K562 (cell line): ENCODE results near the gene PHF10. TPM values are rescaled to one million over a fixed set of nuclear protein-coding genes. Genes with fewer than 3 reads are reported as not detected.

Experiments
- BCOR ChIP-seq: fragments of 450-650 bp; IDR thresholded peaks from 2 replicates; pipeline ENCODE4 v1.6.1; 2016
- BRD4 ChIP-seq: fragments of 200-600 bp; sonication (generic); IDR thresholded peaks from 2 replicates; pipeline ENCODE4 v1.6.1; 2017; ENCODE audit warnings: inconsistent platforms
- CBFA2T3 ChIP-seq: fragments of 450-650 bp; IDR thresholded peaks from 2 replicates; pipeline ENCODE4 v1.6.1; 2017
- CBX1 ChIP-seq: sonication (generic); IDR thresholded peaks from 2 replicates; pipeline ENCODE4 v1.6.1; 2016; ENCODE audit warnings: antibody characterized with exemption, low read depth, mild to moderate bottlenecking
- DMBX1 ChIP-seq: fragments of 250-450 bp; sonication (Bioruptor Pico); IDR thresholded peaks from 2 replicates; pipeline ENCODE4 v1.8.0; 2022; ENCODE audit warnings: inconsistent platforms, mild to moderate bottlenecking, moderate library complexity, borderline replicate concordance
- DPF2 ChIP-seq: fragments of 450-650 bp; IDR thresholded peaks from 2 replicates; pipeline ENCODE4 v1.6.1; 2016
- ELF1 ChIP-seq: fragments of 200-800 bp; sonication (Bioruptor generic); IDR thresholded peaks from 2 replicates; pipeline ENCODE4 v1.6.1; 2016; ENCODE audit warnings: missing genetic modification characterization, missing compliant biosample characterization
- FOSL1 ChIP-seq: fragments of 200-800 bp; sonication (Bioruptor generic); conservative IDR thresholded peaks from 2 replicates; pipeline ENCODE4 v1.6.1; 2016; ENCODE audit warnings: missing genetic modification characterization, missing compliant biosample characterization
- FOXJ2 ChIP-seq: fragments of 200-800 bp; sonication (Bioruptor generic); IDR thresholded peaks from 2 replicates; pipeline ENCODE4 v1.6.1; 2016; ENCODE audit warnings: missing genetic modification characterization, missing compliant biosample characterization
- FOXM1 ChIP-seq, 2 experiments: fragments of 450-650 bp in 1 of 2; sonication (generic) in 1 of 2; formaldehyde crosslinking in 1 of 2; IDR thresholded peaks; 2 replicates each; pipeline versions ENCODE4 v1.6.1 to v1.9.0; 2017 to 2022; ENCODE audit warnings: low read depth in 2 of 2, mild to moderate bottlenecking in 2 of 2, missing genetic modification reagents in 1 of 2, moderate library complexity in 1 of 2
- GATAD2B ChIP-seq: fragments of 450-650 bp; IDR thresholded peaks from 2 replicates; pipeline ENCODE4 v1.6.1; 2017; ENCODE audit warnings: mild to moderate bottlenecking, borderline replicate concordance
- IFI16 ChIP-seq: fragments of 250-450 bp; sonication (Bioruptor Pico); IDR thresholded peaks from 2 replicates; pipeline ENCODE4 v2.1.2; 2022; ENCODE audit warnings: mild to moderate bottlenecking, inconsistent platforms
- KLF1 ChIP-seq: fragments of 450-650 bp; IDR thresholded peaks from 2 replicates; pipeline ENCODE4 v1.6.1; 2016; ENCODE audit warnings: missing genetic modification characterization, missing compliant biosample characterization
- MXI1 ChIP-seq: IDR thresholded peaks from 2 replicates; pipeline ENCODE4 v1.6.1; 2011; ENCODE audit warnings: low read depth, mild to moderate bottlenecking, improper control_type of control experiment, low read length
- NFIX ChIP-seq: fragments of 250-450 bp; sonication (Bioruptor Pico); IDR thresholded peaks from 2 replicates; pipeline ENCODE4 v1.4.0; 2020; ENCODE audit warnings: low read depth, mild to moderate bottlenecking, moderate library complexity
- POLR2G ChIP-seq: fragments of 200-400 bp; formaldehyde crosslinking; IDR thresholded peaks from 2 replicates; pipeline ENCODE4 v1.6.1; 2017; ENCODE audit warnings: low read depth, mild to moderate bottlenecking, antibody characterized with exemption, low read length, moderate library complexity
- POLR3G ChIP-seq: IDR thresholded peaks from 2 replicates; pipeline ENCODE4 v1.6.1; 2011; ENCODE audit not compliant: insufficient read length, insufficient replicate concordance; ENCODE audit errors: extremely low read depth
- ZBTB1 ChIP-seq: sonication (generic); formaldehyde crosslinking; IDR thresholded peaks from 2 replicates; pipeline ENCODE4 v1.8.1; 2023; ENCODE audit warnings: missing genetic modification reagents, low read depth, mild to moderate bottlenecking, borderline replicate concordance
- ZNF589 ChIP-seq: fragments of 200-800 bp; sonication (Bioruptor generic); IDR thresholded peaks from 2 replicates; pipeline ENCODE4 v1.6.1; 2016; ENCODE audit warnings: low read depth, missing genetic modification characterization, missing compliant biosample characterization
- ZSCAN29 ChIP-seq: fragments of 450-650 bp; IDR thresholded peaks from 2 replicates; pipeline ENCODE4 v1.6.1; 2017
- polyA plus RNA-seq, 8 experiments: library from polyadenylated mRNA; depleted of rRNA in 4 of 8; stranded (reverse) in 5 of 8; unstranded in 3 of 8; fragments of >200 nt; fragmentation: Nextera tagmentation in 2 of 8; fragmentation: Illumina TruSeq in 1 of 8; extraction: Ambion mirVana in 2 of 8; extraction: Trizol in 1 of 8; gene quantifications; 2 replicates each; pipeline versions ENCODE4 v1.2.1 to v1.2.3, GENCODE V29; 2011 to 2014; ENCODE audit warnings: inconsistent platforms in 1 of 8, missing spikeins in 1 of 8
- total RNA-seq, 7 experiments: library from RNA; depleted of rRNA in 6 of 7; stranded (reverse); fragments of >200 nt in 6 of 7; fragmentation: Illumina TruSeq in 2 of 7; extraction: Trizol in 2 of 7; gene quantifications; 2 replicates each; pipeline versions ENCODE4 v1.2.1 to v1.2.3, GENCODE V29; 2011 to 2021; ENCODE audit warnings: low replicate concordance in 1 of 7
- TF ChIP-seq, protein P1 (sequence below): conservative IDR thresholded peaks from 2 replicates; pipeline ENCODE4 v1.6.1; 2011; ENCODE audit warnings: low read depth, mild to moderate bottlenecking, low read length; ENCODE audit not compliant: control insufficient read depth
- TF ChIP-seq, protein P2 (sequence below): sonication (generic); formaldehyde crosslinking; IDR thresholded peaks from 2 replicates; pipeline ENCODE4 v1.8.0; 2022; ENCODE audit warnings: missing genetic modification reagents, mild to moderate bottlenecking, borderline replicate concordance
- TF ChIP-seq, protein P3 (sequence below): sonication (generic); formaldehyde crosslinking; IDR thresholded peaks from 2 replicates; pipeline ENCODE4 v1.8.1; 2022; ENCODE audit warnings: missing genetic modification reagents
- TF ChIP-seq, protein P4 (sequence below), 2 experiments: IDR thresholded peaks; 2 replicates each; pipeline ENCODE4 v1.6.1; 2012; ENCODE audit warnings: improper control_type of control experiment in 2 of 2, low read depth in 2 of 2, low read length in 2 of 2, borderline replicate concordance in 1 of 2

The PHF10 gene
- total and polyA plus RNA-seq, 9 of the 15 experiments (the other 6 are each of a cell fraction or from before 2014, with no cell fraction given): 23.9 to 88.9 (median 46.0) TPM

DNA sequence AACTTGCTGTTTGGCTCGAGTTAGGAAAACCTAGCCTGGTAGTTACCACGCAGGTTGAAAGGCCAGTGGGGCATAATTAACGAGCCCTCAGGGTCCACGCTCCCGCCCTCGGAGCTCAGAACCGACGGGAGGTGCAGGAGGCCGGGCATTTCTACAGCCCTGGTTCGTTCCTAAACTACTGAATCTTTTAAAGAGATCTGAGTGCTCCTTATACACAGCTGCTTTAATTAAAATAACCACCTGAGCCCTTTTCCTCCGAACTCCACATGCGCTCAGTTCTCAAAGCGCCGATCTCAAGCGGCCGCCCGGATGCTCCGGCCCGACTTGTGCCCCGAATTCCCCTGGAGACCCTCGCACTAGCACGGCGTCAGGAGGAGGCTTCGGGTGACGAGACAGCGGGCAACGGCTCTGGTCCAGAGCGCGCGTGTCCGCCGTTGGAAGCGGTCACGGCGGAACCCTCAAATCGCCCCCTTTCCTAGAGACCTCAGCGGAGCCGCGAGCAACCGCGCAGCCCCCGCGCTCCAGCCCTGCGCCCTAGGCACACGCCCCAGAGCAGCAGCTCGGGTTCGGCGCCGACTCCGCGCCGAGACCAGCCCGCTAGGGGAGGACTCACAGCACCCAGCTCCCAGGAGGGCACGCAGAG, 22.9 kb downstream of the PHF10 start (continued):
- TF ChIP-seq DMBX1 (CRISPR knock-in tag) (no peak), KLF1 (no peak), DPF2 (no peak), ZNF589 (no peak), FOXJ2 (tag) (no peak), MXI1 (no peak), POLR3G (no peak), ZBTB1 (CRISPR knock-in tag) (no peak), BRD4 (no peak), ELF1 (tag) (no peak; the same call in none of the 2 replicates), CBFA2T3 (no peak), NFIX (CRISPR knock-in tag) (no peak), CBX1 (no peak), ZSCAN29 (no peak), FOSL1 (no peak), BCOR (peak; percentile 35; the same call in 1 of the 2 replicates), IFI16 (CRISPR knock-in tag) (no peak), POLR2G (no peak), FOXM1 (IDR thresholded peaks at IDR 0.05; ENCODE audit: low read depth) (no peak), FOXM1 (CRISPR knock-in tag; IDR thresholded peaks at IDR 0.05; ENCODE audit: low read depth) (no peak; the same call in 1 of the 2 replicates), GATAD2B (no peak)
- TF ChIP-seq, protein P1, sequence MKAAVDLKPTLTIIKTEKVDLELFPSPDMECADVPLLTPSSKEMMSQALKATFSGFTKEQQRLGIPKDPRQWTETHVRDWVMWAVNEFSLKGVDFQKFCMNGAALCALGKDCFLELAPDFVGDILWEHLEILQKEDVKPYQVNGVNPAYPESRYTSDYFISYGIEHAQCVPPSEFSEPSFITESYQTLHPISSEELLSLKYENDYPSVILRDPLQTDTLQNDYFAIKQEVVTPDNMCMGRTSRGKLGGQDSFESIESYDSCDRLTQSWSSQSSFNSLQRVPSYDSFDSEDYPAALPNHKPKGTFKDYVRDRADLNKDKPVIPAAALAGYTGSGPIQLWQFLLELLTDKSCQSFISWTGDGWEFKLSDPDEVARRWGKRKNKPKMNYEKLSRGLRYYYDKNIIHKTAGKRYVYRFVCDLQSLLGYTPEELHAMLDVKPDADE: no peak
- TF ChIP-seq, protein P2, sequence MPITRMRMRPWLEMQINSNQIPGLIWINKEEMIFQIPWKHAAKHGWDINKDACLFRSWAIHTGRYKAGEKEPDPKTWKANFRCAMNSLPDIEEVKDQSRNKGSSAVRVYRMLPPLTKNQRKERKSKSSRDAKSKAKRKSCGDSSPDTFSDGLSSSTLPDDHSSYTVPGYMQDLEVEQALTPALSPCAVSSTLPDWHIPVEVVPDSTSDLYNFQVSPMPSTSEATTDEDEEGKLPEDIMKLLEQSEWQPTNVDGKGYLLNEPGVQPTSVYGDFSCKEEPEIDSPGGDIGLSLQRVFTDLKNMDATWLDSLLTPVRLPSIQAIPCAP (CRISPR knock-in tag): no peak
- TF ChIP-seq, protein P3, sequence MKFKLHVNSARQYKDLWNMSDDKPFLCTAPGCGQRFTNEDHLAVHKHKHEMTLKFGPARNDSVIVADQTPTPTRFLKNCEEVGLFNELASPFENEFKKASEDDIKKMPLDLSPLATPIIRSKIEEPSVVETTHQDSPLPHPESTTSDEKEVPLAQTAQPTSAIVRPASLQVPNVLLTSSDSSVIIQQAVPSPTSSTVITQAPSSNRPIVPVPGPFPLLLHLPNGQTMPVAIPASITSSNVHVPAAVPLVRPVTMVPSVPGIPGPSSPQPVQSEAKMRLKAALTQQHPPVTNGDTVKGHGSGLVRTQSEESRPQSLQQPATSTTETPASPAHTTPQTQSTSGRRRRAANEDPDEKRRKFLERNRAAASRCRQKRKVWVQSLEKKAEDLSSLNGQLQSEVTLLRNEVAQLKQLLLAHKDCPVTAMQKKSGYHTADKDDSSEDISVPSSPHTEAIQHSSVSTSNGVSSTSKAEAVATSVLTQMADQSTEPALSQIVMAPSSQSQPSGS: no peak
- TF ChIP-seq, protein P4, sequence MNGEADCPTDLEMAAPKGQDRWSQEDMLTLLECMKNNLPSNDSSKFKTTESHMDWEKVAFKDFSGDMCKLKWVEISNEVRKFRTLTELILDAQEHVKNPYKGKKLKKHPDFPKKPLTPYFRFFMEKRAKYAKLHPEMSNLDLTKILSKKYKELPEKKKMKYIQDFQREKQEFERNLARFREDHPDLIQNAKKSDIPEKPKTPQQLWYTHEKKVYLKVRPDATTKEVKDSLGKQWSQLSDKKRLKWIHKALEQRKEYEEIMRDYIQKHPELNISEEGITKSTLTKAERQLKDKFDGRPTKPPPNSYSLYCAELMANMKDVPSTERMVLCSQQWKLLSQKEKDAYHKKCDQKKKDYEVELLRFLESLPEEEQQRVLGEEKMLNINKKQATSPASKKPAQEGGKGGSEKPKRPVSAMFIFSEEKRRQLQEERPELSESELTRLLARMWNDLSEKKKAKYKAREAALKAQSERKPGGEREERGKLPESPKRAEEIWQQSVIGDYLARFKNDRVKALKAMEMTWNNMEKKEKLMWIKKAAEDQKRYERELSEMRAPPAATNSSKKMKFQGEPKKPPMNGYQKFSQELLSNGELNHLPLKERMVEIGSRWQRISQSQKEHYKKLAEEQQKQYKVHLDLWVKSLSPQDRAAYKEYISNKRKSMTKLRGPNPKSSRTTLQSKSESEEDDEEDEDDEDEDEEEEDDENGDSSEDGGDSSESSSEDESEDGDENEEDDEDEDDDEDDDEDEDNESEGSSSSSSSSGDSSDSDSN (IDR thresholded peaks at IDR 0.05; ENCODE audit: borderline replicate concordance in 1 of 2, low read depth in 2 of 2, low read length in 2 of 2): peak in 1 of 2 experiments; percentile 22; a peak in 1 of 4 replicates
